WI38 (cell line): ENCODE results near the gene ZFR.

Experiments used
- H3K4me3 ChIP-seq: 2 replicates; pipeline ENCODE4 v1.5.1; 2011; ENCODE audit warnings: low read depth, mild to moderate bottlenecking, control low read depth, low read length
- CTCF ChIP-seq: IDR thresholded peaks from 2 replicates; pipeline ENCODE4 v1.5.1; 2012; ENCODE audit warnings: low read depth, mild to moderate bottlenecking, control low read depth, low read length

Gene ZFR

DNA sequence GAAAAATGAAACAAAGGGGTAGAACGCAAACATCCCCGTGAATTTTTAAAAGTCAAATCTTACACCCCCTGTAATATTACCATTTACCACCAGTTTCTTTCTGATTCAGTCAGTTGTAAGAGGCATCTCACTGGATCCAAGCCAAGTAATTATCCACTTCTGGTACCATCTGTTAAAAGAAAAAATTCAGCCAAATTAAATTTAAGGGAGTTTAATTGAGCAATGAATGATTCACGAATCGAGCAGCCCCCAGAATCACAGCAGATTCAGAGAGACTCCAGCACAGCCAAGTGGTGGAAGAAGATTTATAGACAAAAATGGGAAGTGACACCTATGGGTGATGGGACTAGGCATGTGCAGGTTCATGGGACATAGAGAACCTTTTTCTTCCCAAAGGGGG, 101.9 kb downstream of the ZFR start:
- no peak for TF ChIP-seq CTCF
- no peak overlapping the region for H3K4me3 ChIP-seq

- TF ChIP-seq CTCF: no peak
- no peak overlapping the region for H3K4me3 ChIP-seq
These were observed 104.7 kb downstream of the ZFR start for GRCh38 chr5:32339878-32340277.

DNA sequence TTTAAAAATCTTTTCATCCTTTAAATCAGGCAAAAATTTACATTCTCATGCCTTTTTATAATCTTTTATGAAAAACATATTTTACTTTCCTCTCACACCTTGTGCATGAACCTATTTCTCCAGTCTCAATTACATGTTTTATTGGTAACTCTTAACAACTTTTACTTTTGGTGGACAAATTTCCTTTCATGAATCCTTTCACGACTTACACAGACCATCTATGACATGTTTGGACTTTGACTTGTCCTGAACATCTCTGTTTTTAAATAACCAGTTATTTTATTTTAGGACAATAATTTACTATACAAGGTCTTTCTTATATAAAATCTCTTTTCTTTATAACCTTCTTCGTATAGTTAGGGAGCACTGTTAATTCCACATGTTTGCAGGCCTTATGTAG, 105.3 kb downstream of the ZFR start:
- no peak for TF ChIP-seq CTCF

DNA sequence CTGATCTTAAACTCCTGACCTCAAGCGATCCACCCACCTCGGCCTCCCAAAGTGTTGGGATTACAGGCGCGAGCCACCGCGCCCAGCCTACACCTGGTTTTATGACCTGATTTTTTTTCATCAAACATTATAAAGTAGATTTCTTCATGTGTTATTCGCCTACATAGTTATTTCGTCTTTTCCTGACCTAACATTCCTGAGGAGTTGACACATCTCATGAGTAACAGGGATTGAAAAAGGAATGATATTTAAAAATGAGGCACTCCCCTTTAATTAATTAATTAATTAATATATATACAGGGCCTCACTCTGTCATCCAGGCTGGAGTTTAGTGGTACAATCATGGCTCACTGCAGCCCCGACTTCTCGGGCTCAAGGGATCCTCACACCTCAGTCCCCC, 111.6 kb downstream of the ZFR start:
- H3K4me3 ChIP-seq: no peak overlapping the region
- TF ChIP-seq CTCF: no peak

More for the DNA sequence above, 105.3 kb downstream of the ZFR start:
- no peak overlapping the region for H3K4me3 ChIP-seq

GRCh38 chr5:32332361-32332760, 112.2 kb downstream of the ZFR start:
- no peak for TF ChIP-seq CTCF
- no peak overlapping the region for H3K4me3 ChIP-seq

DNA sequence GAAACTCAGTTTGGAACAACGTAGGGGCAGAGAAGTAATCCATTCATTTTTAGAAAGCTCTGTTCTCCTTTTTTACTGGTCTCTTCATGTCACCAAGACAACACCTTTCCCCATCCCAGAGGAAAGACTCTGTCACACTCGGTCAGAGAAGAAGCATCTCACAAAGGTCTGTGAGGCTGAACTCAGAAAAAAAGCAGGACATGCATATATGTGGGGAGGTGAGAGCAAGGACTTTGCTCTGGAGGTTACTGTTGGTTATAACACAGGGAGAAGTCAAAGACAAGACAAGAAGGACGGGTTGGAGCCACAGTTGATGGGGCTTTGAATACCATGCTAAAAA, 112.6 kb downstream of the ZFR start:
- no peak overlapping the region for H3K4me3 ChIP-seq
- TF ChIP-seq CTCF: no peak

- no peak for TF ChIP-seq CTCF
- H3K4me3 ChIP-seq: no peak overlapping the region
These were observed 113.2 kb downstream of the ZFR start for GRCh38 chr5:32331217-32331934.
